ENCODE data around the gene SLC24A5. TPM values are rescaled to one million over a fixed set of nuclear protein-coding genes. Genes with fewer than 3 reads are reported as not detected.

The SLC24A5 gene
- total RNA-seq, 1 donor from 2014 or later, result not detected

DNA sequence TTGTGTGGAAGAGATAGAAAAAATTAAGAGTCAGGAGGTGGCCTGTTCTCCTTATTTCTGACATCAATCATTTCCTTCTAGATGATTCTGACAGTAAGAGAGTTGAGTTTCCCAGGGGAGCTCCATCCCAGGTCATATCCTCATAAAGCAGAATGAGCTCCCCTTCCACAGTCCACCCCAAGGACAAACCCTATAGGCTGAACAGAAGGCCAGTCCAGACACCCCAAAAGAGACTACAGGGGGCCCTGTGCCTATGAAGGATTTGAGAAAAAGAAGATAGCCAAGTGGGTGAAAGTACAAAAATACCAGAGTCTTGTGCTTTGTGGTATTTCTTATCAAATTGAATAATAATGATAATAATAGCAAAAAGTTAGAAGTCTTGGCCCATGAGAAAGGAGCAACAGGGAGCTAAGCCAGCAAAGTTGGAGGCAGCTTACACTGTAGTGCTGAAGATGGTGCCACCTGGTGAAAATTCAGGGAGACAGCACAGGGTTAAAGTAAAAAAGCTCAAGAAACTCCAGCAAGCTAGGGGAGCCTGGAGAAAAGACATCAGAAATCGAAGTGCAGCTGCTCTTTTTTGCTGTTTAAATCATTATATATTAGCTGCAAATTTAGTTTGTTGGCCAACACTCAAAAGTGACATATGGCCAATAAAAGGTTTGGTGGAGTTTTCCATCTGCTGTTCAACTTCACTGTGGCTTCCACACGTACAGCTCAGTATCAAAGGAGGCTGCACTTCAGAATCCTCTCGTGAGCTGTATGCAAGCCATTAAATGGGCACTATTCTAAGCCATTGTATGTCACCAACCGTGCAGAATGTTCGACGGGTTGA lies 35.8 kb upstream of the SLC24A5 start:
- no peaks in the 10 kb centered on the region for H3K27me3 ChIP-seq
- no peak overlapping the region for H3K4me3 ChIP-seq
- intact Hi-C loops (cut with DNase I), result no loop called here
- H3K27ac ChIP-seq, result no peak overlapping the region
- no peak for DNase-seq (ENCODE audit: extremely low spot score in 2 of 2)
- peaks cover 13% of the 10 kb centered on the region for H3K4me1 ChIP-seq
- no peaks in the 10 kb centered on the region for H3K36me3 ChIP-seq
- no peaks in the 10 kb centered on the region for H3K9me3 ChIP-seq
- no peak for TF ChIP-seq POLR2A (IDR thresholded peaks at IDR 0.05)
- TF ChIP-seq, protein P1, sequence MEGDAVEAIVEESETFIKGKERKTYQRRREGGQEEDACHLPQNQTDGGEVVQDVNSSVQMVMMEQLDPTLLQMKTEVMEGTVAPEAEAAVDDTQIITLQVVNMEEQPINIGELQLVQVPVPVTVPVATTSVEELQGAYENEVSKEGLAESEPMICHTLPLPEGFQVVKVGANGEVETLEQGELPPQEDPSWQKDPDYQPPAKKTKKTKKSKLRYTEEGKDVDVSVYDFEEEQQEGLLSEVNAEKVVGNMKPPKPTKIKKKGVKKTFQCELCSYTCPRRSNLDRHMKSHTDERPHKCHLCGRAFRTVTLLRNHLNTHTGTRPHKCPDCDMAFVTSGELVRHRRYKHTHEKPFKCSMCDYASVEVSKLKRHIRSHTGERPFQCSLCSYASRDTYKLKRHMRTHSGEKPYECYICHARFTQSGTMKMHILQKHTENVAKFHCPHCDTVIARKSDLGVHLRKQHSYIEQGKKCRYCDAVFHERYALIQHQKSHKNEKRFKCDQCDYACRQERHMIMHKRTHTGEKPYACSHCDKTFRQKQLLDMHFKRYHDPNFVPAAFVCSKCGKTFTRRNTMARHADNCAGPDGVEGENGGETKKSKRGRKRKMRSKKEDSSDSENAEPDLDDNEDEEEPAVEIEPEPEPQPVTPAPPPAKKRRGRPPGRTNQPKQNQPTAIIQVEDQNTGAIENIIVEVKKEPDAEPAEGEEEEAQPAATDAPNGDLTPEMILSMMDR (IDR thresholded peaks at IDR 0.05), result peak in 1 of 3 experiments; percentile 9

DNA sequence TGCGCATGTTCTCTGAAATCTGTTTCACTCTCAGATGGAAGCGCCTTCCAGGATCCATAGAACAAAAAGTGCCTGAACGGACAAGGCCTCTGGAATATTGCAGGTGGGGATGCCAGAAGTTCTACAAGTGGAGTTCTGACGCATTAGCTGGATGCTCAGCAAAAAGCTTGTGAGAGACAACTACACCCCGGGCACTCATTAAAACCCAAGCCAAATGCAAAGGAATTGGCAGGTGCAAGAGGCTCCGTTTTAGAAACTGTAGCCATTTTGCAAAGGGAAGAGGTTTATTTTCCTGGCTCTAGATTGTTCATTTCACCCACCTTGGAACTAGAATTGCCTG lies 35.2 kb upstream of the SLC24A5 start:
- Histone ChIP-seq H3K4me1 (peaks cover 13% of the 10 kb centered on the region), H3K4me3 (no peak overlapping the region), H3K9me3 (no peaks in the 10 kb centered on the region), H3K36me3 (no peaks in the 10 kb centered on the region), H3K27me3 (no peaks in the 10 kb centered on the region), H3K27ac (no peak overlapping the region)
- no peak for DNase-seq (ENCODE audit: extremely low spot score in 2 of 2)
- intact Hi-C loops (cut with DNase I), result no loop called here
- TF ChIP-seq, protein P1 (IDR thresholded peaks at IDR 0.05), result no peak
- no peak for TF ChIP-seq POLR2A (IDR thresholded peaks at IDR 0.05)
- no peak for TF ChIP-seq POLR2AphosphoS5 (IDR thresholded peaks at IDR 0.05; ENCODE audit: insufficient read depth in 1 of 2, low read depth in 1 of 2)

DNA sequence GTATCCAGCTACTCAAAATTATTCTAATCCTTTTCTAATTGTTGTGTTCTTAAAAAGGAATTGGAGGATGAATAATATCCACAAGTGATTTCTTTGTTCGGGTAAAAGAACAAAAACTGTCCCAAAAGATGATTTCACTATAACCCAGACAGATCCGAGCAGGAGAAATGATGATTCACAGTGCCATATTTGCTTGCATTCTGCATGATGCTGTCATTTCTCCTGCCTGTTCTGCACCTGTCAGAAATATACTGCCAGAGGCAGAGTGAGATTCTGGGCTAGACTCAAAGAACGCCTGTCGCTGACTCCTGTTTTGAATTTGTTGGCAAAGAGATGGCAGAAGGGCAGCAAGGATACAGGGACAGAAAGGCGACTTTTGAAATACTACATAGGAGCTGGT lies 34.7 kb upstream of the SLC24A5 start:
- Histone ChIP-seq H3K4me1 (peaks cover 13% of the 10 kb centered on the region), H3K27me3 (no peaks in the 10 kb centered on the region), H3K9me3 (no peaks in the 10 kb centered on the region), H3K36me3 (no peaks in the 10 kb centered on the region), H3K4me3 (no peak overlapping the region), H3K27ac (no peak overlapping the region)
- intact Hi-C loops (cut with DNase I), result no loop called here
- TF ChIP-seq POLR2A (IDR thresholded peaks at IDR 0.05) (no peak), POLR2AphosphoS5 (IDR thresholded peaks at IDR 0.05; ENCODE audit: insufficient read depth in 1 of 2, low read depth in 1 of 2) (no peak)
- TF ChIP-seq, protein P1 (IDR thresholded peaks at IDR 0.05), result no peak
- DNase-seq (ENCODE audit: extremely low spot score in 2 of 2), result no peak

DNA sequence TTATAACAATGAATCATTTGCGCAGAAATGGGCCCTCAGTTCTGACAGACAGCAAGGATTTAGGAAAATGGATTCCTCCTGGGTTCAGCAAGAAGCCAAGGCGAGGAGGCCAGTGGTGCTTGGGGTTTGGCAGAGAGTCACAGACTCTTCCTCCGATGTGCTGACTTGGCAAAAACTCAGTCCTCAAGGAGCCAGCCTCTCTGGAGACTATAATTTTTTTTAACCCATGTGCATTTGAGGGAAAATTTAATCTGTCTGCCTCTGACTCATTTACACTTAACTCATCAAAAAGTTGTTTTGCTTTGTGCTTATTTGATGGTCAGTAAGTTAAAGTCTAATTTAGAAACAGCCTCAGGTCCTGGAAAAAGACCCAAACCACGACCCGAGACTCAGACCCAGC lies 34.2 kb upstream of the SLC24A5 start:
- Histone ChIP-seq H3K9me3 (no peaks in the 10 kb centered on the region), H3K27me3 (no peaks in the 10 kb centered on the region), H3K36me3 (no peaks in the 10 kb centered on the region), H3K4me3 (no peak overlapping the region), H3K27ac (no peak overlapping the region), H3K4me1 (peaks cover 13% of the 10 kb centered on the region)
- DNase-seq (ENCODE audit: extremely low spot score in 2 of 2), result no peak
- intact Hi-C loops (cut with DNase I), result no loop called here
- TF ChIP-seq POLR2AphosphoS5 (IDR thresholded peaks at IDR 0.05; ENCODE audit: insufficient read depth in 1 of 2, low read depth in 1 of 2) (no peak), POLR2A (IDR thresholded peaks at IDR 0.05) (no peak)
- TF ChIP-seq, protein P1 (IDR thresholded peaks at IDR 0.05), result no peak

DNA sequence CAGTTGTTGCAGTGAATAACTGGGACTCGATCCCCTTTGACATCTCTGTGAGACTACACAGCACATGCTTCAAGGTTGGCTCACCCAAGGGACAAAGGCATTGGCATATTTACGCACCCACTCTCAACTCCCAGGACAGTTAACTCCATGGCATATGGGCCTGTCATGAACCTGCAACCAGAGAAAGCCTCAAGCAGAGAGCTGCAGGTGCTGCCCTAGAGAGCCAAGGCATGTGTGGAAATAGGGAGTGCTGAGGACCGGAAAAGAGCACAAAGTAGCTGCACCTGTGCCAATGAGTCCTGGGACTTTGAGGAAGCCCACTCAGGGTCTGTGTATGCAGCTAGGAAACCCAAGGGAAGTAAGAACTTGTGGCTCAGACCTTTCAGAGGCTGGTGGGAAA lies 32.9 kb upstream of the SLC24A5 start:
- Histone ChIP-seq H3K4me3 (no peak overlapping the region), H3K27ac (no peak overlapping the region), H3K4me1 (peaks cover 13% of the 10 kb centered on the region), H3K9me3 (no peaks in the 10 kb centered on the region), H3K27me3 (no peaks in the 10 kb centered on the region), H3K36me3 (no peaks in the 10 kb centered on the region)
- intact Hi-C loops (cut with DNase I), result no loop called here
- no peak for DNase-seq (ENCODE audit: extremely low spot score in 2 of 2)
- TF ChIP-seq, protein P1 (IDR thresholded peaks at IDR 0.05), result no peak
- TF ChIP-seq POLR2A (IDR thresholded peaks at IDR 0.05) (no peak), POLR2AphosphoS5 (IDR thresholded peaks at IDR 0.05; ENCODE audit: insufficient read depth in 1 of 2, low read depth in 1 of 2) (no peak)

Data from vagina (tissue), 2 donors.